ENCODE measurements around the gene FGF22.

The FGF22 gene

DNA sequence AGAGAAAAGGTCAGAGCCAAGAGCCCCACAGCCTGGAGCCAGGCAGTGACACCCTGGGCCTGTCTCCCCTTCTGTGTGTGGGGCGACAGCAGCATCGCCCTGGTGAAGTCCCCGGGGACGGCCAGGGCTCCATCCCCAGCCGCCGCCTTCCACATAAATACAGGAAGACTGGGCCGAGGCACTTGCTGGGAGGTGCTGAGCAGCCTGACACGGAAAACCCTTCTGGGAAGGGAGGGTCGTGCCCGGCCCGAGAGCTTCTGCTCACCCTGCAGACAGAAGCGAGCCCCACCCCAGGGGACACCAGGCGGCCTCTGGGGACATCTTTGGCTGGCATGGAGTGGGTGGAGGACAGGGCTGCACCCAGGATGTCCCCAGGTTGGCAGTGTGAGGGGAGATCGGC, 5.1 kb downstream of the FGF22 start:
- DNase-seq = no peak

DNA sequence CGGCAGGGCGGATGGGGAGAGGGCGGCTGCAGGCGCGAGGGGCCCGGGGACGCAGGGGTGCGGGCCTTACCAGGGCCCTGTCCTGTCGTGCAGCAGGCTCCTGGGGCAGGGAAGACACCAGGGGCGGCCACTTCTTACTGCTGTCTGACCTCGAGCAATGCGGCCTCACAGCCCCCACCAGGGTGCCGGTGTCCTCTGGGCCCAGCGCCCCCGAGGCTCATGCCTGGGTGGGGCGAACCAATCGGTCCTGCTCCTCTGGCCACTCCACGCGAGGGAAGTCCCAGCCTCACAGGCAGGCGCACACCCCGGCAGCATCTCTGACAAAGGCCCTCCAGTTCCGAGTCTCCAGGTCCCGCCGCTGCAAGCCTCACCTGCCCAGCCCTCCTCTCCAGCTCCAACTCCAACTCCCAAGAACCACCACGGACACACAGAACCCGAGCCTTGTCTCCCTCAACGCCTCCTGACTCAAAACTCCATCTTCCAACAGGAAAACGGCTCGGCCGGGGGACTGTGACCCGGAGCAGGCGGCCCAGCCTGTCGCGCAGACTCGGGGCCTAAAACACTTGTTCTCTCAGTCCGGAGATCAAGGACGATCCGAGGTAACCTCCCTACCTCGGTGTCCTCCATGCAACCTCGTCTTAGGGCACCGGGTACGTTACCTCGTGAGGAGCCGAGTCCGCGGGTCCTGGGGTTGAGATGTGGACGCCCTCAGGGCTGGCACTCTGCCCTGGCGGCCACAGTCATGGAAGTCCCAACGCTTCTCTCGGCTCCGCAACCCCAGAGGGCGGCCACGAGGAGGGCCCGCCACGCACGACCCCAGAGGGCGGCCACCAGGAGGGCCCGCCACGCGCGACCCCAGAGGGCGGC, 6.5 kb downstream of the FGF22 start:
- no peak for DNase-seq

DNA sequence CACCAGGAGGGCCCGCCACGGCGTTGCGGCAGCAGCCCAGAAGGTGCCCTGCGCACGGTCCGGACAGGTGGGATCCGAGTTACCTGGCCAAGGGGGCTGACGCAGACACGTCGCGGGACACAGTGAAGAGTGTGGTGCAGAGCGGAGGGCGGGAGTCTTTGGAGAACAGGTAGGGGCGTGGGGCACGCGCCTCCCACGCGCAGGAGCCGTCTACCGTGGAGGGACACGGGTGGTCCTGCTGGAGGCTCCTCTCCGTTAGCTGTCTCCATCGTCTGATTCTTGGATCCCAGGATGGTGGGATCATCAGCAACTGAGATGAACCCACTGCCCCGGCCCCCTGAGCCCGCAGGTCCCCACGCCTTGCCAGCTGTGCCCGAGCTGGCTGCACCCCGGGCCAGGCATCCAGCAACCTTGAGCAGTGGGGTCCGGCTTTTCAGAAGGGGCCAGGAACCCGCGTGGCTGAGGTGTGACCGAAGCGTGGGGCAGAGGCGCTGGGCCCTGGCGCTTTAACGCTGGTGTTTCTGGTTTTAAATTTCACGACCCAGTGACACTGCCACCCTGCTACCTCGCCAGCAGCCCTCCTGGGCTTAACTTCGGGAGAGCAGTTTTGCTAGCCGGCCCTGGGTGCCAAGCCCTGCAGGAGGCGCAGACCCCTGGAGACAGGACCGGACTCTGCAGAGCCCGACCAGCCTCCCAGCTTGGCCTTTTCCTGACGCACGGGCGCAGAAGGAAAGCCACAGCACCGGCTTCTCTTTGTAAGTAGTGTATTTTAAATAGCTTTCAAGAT, 7.3 kb downstream of the FGF22 start:
- DNase-seq = no peak

DNA sequence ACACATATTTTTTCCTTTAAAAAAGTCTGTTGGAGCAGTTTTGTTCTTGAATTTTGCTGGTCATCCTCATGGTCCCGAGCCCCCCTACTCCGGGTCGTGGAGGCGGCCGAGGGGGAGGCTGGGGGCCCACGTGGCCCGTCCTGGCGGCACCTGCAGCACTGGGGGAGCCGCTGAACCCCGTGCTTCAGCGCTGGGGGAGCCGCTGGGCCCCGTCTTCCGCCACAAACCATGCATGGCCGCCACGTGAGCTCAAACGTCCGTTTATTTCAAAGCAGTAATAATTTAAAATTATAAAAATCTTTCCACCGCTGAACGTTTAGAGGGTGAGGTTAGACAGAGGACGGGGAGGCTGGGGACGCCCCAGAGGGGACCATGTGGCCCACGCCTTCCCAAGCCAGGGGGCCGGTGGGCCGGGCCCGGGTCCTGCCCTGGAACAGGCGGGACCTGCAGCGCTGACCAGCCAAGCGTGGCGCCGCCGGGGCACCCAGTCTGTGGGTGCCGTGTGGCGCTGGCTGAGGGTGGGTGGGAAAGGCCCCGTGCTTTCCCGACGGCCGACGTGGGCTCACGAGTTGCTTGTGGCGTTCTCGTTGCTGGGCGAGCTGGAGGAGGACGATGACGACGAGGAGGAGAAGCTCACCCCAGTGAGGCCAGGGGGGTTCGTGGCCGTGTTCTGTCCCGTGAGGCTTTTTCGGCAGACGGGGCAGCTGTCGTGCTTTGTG, 8.0 kb downstream of the FGF22 start:
- DNase-seq = no peak

DNA sequence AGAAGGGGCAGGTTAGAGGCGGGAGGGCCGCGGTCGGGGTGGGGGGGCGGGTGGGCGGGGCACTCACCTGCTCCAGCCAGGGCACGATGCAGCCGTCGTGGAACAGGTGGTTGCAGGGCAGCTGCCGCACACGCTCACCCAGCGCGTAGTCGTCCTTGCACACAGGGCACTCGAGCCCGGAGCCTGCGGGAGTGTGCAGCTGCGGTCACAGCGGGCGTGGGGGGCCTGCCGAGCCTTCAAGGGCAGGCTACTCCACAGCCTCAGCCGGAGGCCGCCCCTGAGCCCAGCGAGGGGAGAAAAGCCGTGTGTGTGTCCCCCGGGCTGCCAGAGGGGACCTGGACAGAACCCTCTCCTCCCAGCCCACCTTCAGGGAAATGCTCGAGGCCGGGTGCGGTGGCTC, 8.6 kb downstream of the FGF22 start:
- DNase-seq = no peak

DNA sequence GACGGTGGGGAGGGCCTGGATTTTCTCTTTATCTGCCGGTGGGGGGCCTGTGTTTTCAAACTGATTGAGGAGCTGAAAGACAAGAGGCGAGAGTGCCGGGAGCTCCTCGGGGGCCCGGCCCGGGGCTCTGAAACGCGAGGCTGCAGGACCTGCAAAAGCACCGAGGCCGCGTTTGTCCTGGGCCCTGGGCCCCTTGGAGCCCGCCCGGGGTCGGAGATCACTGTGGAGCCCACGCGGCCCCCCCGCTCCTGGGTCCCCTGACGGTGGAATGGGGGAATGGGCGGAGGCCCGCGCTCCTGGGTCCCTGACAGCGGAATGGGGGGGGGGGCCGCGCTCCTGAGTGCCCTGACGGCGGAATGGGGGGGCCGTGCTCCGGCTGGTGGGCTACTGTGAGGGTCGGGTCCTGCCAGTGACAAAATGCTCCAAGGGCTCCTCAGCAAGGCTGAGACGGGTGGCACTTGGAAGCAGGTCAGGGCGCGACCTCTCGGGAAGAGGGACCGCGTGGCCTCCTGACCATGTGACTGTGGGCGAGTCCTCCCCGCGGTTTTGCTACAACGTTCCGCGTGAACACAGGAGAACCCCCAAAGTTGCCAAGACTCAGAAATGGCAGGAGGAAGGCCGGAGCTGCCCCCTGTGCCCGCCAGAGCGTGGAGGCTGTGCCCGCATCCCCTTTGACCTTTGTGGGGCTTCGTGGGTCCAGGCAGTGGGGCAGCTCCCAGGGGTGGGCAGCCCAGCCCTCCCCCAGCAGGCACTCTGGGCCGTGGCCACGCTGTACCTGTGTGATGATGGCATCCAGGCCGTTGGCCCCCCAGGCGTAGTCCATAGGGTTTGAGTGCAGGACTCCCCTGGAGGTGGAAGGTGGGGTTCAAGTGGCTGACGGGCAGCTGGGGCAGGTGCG, 9.5 kb downstream of the FGF22 start:
- no peak for DNase-seq

DNA sequence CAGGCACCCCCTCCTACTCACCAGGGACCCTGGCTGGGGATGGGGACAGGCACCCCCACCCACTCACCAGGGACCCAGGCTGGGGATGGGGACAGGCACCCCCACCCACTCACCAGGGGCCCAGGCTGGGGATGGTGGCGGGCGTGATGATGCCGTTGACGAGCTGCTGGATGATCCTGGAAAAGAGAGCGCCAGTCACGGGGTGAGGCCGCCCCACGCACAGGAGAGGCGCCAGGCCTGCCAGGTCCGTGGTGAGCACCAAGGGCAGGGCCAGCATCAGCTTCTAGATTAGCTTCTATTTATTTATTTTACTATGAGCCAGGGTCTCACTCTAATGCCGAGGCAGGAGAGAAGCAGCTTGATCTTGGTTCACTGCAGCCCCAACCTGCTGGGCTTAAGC, 10.4 kb downstream of the FGF22 start:
- no peak for DNase-seq

DNA sequence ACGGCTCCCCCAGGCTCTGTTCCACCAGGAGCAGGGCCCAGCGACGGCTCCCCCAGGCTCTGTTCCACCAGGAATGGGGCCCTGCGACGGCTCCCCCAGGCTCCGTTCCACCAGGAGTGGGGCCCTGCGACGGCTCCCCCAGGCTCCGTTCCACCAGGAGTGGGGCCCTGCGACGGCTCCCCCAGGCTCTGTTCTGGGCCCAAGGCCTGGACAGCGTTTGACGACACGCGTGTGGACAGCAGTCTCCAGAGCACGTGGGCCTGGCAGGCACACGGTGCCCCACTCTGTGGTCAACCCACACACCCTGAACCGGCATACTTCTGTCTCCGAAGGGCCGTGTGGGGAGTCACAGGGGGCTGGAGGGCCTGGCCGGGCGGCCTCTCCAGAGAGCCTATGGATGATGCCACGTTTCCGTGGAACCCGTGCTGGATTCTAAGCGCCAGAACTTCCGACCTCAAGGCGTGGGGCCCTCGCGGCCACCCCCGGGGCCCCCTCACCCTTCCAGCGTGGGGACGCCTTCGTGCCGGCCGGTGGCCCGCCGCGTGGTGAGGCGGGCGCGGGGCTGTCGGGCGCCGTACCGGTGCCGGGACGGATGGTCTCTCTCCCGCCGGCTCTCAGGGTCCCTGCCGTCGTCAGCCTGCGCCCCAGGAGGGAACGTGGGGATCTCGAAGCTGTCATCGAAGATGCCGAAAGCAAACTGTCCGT, 11.6 kb downstream of the FGF22 start:
- DNase-seq = no peak

DNA sequence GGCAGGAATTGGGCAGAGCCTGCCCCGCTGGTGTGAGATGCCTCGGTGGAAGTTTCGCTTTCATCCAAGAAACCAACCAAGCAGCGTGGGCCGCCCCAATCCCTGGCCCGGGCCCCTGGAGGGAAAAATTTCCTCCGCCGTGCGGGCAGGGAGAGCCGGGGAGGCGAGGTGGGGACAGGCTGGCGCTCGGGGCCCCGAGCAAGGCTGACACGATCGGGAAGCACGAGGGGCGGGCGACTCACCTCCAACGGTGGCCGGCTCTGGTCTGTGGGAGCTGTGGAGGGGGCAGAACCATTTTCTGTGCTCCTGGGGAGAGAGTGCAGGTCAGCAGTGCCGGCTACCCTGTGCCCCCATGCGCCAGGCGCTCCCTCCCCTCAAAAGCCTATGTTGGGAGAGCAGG, 12.3 kb downstream of the FGF22 start:
- no peak for DNase-seq

DNA sequence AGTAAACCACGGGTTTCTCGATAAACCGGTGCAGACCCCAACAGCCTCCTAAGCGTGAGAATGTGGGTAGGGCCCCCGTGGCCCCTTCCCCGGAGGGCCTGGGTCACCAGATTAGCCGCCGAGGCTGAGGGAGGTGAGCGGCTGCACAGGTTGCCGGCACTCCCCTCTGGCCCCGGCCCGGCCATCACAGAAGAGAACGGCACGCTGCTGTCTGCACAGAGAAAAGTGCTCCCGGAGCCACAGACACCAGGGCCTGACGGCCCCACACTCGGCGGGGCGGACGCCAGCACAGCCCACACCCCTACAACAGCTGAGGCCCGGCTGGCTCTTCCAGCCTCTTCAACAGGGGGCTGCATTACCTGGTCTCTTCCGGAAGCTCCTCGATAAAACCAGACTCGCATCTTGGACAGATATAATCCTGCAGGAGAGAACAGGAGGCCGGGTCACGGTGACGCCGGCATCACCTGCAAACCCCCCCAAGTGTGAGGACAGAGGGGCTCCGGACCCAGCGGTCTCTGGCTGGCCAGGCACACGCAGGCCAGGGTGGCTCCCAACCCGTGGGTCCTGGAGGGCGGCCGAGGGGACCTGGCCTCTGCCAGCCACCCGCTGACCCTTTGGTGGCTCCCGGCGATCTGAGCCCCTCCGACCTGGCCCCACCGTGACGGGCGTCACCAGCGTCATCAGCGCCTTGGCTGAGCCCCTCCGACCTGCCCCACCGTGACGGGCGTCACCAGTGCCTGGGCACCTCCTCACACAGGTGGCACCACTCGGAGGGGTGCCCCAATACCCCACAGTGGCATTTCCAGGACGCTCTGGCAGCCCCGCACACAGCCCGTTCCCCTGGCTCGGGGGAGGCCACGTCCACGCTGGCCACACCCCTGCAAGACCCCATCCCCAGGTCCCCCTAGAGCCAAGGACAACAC, 13.0 kb downstream of the FGF22 start:
- no peak for DNase-seq

DNA sequence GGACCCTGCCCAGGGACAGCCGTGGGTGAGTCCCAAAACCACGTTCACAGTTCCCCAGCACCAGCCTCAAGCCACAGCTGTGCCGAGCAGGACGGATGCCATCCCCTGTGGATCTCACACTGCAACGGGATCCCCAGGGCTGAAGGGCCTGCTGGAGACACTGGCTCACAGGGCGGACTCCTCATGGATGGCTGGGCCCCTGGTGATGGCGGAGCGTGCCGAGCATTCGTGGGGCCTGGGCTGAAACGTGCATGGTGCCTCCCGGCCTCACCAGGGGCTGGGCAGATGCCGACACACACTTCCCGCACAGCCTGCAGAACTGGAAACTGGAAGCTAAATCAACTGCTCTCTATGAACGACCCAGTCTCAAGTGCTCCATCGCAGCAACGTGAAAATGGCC, 13.7 kb downstream of the FGF22 start:
- no peak for DNase-seq

DNA sequence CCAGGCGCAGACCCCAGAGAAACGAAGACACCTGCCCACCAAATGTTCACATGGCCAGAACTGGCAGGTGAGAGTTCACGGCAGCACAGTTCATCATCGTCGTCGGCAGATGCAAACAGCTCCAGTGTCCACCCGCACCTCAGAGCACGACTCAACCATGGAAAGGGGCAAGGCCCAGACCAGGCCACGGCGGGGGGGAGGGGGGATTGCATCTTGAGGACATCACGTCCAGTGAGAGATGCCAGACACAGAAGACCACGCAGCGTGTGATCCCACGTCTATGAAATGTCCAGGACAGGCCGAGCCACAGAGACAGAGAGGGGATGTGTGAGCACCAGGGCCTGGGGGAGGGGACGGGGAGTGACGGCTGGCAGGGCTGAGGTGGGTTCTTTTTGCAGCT, 16.0 kb downstream of the FGF22 start:
- DNase-seq = no peak

DNA sequence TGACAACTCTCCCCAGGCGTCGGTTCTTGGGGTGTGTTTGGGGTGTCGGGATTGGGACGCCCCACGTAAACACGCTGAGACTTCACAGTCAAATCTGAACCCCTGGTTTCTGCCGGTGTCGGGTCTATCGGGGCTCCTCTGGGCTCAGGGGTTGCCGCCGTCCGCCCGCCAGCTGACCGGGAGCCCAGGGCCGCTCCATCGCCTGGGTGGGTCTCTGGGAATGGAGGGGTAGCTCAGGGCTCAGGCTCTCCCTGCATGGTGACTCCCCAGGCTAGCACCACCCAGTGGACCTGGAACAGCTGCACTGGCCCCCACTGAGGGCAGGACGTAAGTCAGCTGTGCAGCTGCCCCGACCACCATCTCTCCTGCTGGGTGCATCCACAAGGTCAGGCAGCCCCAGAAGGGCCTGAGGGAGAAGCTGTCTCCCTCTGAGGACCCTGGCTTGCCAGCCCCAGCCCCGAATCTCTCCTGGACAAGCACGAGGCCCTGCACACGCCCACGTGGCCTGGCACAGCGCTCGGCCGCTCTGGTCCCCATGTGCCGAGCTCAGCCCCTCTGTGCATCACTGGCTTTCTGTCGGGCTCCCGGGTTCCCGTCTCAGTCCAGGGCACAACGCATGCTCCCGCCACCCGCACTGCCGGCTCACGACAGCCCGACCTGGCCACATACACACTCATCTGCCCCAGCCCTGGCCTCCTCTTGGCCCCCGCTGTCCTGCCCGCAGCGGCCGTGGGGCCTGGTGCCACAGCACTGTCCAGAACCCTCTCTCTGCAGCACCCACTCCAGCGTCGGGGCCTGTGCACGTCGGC, 17.3 kb downstream of the FGF22 start:
- no peak for DNase-seq

DNA sequence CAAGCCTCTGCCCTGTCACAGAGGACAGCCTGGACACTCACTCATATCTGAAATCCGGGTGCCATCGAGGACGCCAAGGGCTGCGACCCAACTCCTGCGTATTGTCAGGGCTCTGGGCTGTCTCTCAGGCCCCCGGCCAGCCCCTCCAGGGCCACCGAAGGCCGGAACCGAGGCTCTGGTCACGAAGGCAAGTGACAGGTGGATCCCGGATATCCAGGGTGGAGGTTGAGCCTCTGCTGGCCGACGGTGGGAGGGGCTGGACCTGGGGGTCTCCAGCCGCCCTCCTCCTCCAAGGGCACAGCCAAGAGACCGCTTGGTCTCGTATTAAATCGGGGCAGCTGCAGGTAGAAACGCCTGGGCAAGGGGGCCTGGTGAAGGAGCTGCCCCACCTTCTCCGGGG, 17.9 kb downstream of the FGF22 start:
- no peak for DNase-seq

DNA sequence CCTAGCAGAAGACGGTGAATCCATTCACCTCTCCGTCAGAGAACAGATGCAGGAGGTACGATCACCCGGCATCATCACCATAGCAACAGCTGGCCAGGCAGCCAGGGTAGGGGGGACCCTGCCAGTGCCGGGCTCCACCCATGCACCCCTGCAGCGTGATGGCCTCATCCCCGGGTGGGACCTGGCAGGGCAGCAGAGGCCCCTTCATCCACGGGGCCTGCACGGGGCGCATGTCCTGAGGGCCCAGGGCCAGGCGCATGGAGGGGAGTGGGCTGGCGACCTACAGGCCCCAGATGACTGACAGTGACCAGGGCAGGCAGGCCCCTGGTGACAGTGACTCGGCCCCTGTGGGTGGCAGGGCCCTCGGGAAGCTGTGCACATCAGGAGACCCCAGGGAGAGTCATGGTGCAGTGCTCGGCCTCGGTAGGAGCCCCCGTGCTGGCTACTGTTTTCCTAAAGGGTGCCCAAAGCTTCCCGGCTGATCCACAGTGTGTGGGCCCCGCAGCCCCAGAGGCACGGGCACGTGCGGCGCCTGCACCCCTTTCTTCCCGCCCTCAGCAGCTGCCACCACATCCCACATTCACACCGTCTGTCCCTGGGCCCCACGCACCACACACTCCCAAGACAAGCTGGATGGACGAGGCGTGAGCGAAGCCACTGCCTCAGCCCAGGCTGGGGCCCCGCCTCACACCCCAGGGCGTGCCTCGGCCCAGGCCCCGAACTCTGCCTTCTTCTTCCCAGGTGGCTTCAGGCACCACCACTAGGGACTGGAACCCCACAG, 18.6 kb downstream of the FGF22 start:
- no peak for DNase-seq

DNA sequence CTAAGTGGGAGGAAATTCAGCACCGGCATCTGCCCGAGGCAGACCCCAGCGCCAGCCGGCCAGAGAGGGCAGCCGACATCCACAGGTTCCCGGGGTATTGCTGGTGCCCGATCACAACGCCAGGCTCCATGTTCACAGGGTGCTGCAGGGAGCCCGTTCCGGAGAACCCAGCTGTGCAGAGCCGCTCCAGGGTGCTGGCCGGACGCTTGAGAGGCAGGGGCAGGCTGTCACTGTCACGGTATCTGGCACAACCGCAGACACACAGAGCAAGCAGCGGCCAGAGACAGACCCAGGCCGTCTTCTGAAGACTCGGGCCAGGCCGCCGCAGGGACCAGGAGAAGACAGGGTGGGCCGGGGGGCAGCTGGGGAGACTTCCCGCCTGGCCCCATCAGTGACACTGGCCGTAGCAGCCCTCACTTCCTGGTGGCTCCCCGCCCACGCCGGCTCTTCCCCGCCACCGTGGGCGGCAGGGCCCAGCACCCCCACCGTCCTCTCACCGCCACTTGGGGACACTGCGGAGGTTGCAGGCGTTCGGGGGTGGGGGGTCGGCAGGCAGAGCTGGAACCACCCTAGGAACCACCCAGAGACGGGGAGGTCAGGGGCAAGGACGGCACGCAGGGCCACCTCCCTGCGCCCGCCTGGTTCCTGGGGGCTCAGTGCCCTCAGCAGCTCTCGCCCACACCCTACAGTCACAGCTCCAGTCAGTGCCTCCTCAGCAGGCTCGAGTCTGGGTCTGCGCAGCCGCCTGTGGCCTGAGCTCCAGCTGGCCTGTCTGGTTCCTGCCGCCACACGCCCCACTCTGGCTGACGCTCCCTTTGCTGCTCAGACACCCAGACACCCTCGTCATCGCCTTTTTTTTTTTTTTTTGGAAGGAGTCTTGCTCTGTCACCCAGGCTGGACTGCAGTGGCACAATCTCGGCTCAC, 19.5 kb downstream of the FGF22 start:
- no peak for DNase-seq

DNA sequence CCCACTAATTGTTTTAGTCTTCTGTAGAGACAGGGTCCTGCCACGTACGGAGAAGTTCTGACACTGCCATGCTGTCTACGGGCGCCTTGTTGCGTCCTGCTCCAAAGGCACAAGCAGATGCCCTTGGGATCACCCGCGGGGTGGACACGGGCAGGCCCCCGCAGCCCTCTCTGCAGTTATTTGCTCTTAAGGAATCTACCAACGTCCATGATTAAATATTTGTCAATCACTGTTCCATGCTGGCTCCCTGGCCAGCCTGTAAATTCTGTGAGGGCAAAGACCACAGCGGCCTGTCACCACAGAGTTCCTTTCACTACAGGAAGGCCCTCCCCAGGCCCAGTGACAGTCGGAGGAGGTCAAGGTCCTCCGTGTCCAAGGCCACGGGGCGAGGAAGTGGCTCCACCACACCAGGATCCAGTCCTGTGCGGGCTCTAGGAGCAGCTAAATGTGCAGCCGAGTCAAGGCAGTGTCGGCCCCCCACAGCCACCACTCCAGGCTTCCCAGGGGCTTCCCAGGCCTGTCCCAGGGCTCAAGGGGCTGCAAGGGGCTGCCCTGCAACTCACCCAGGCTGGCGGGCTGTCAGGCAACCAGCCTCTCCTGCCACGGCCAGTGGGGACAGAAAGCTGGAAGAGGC, 21.2 kb downstream of the FGF22 start:
- no peak for DNase-seq

All from DMS79 (cell line).